HG03520 (cell line): ENCODE results near the gene DAB1.

Experiments used
- ATAC-seq: cut with Tn5 transposase; IDR thresholded peaks from one replicate; pipeline ENCODE4 v1.9.1; 2021; ENCODE audit warnings: mild to moderate bottlenecking, moderate library complexity; ENCODE audit not compliant: unreplicated experiment

DAB1 gene

DNA sequence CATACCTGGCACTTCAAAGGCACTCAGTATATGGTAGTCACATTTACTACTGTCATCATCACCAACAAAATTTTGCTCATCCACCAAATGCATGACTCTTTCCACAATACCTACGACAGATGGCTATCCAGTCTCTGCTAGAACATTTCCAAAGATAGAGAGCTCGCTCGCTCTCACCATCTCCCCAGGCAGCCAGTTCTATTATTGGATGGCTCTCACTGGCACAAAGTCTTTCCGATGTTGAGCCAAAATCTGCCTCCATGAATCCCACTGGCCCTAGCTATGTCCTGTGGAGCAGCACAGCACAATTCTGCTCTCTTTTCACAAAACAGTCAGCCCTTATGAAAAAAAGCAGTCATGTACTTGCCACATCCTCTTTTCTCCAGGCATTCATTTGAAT is 102.1 kb downstream of the DAB1 start:
- no peak for ATAC-seq

DNA sequence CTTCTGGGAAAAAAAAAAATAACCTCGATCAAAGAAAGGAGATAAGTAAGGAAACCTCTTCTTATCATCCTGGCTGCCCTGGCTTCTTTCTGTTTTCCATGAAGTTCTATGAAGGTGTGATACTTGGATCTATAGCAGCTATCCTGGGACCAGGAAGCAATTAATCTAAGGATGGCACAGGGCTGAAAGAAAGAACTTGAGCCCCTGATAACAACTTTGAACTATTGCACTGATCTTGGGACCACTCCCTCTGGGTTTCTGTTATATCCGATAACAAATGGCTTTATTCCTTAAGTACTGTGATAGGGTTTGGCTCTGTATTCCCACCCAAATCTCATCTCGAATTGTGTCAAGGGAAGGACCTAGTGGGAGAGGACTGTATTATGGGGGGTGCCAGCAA is 104.1 kb downstream of the DAB1 start:
- no peak for ATAC-seq

DNA sequence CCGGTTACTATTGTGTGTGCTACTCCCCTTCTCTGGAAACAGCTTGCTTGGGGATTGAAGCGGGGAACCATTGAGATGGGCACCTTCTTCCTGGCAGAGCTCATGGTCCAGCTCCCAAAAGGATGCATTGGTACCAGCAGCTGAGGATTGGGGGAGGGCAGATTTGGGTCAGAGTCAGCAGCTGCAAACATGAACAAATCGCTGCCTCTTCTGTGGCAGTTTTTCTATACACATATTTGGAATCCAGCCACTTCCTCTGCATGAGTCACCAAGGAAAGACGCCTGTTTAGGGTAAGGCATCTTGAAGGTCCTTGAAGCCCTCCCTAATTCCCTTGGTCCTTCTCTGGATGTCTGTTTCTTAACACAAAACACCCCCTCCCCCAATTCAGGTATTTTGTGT is 104.7 kb downstream of the DAB1 start:
- no peak for ATAC-seq

DNA sequence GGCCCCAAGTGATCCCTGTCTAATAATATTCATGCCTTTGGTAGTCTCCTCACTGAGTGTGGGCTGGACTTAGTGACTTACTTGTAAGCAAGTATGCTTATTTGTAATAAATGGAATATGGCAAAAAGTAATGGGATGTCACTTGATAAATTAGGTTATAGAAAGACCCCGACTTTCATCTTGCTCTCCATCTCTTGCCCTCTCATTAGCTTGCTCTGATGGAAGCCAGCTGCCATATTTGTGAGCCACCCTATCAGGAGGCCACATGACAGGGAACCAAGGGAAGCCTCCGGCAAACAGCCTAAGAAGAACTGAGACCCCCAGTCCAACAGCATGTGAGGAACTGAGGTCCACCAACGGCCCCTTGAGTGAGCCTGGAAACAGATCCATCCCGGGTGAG is 107.0 kb downstream of the DAB1 start:
- ATAC-seq = no peak

DNA sequence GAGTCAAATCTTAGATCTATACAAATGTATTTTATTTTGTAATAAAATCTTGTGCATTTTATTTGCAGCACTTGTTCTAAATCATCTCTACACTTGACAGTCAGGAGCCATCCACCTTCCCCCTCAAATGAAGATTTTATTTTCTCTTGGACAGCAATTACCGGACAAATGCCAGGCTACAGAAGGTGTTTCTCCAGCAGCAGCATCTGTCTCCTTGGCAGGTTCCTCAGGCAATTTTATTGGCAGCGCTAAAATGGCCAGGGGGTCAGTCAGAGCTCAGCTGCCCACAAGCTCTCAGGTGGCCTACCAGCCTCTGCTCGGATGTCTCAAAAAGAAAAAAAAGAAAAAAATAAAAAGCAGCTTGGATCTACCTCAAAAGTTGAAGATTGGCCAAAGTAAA is 107.6 kb downstream of the DAB1 start:
- ATAC-seq = no peak

DNA sequence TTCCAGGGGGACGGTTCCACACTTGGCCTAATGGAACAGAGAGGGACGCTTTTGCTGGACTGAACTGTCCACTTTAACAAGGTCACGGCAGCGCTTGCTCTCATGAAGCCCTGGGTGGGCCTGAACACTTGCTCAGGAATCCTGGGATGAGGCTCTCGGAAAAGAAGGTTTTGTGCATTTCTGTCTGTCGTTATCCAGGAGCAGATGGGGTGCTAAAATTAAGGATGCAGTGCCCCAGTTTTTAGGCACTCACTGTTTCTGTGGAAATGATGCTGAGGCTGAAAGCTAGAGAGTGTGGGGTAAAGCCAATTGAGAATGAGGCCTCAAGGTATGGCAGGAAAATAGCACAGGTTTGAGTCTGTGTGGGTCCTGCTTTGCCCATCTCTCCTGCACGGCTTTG is 111.0 kb downstream of the DAB1 start:
- ATAC-seq = no peak

DNA sequence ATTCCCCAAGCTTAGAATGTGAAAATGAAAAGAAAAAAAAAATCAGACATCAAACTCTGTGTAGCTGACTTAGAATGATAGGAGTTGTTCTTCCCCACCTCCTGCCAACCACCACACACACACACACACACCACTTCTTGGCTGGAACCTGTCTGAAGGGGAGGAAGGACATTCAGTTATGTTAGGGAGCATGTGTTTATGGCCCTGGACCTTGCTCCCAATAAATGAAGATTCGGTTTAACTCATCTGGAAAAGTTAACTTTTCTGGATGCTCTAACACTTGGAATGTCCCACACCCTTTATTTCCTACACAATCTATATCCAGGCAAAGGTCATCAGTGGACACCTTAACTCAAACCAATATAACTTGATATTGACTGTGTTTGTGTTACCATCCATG is 112.4 kb downstream of the DAB1 start:
- ATAC-seq = no peak

DNA sequence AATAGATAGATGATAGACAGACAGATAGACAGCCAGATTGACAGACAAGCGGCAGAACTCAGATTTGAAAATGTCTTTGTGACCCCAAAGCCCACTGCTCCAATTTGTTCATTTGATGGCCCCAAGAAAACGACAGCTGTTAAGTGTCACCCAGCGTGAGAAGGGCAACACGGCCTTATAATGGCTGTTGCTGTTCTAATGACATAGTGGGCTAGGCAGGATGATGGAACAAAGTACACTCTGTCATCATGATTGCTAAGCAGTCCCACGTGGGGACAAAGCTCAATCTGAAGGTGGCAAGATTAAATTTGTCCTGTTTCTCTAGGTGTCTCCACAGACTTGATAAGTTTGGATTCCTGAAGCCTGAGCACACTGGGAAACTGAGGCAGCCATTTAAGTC is 112.9 kb downstream of the DAB1 start:
- no peak for ATAC-seq

DNA sequence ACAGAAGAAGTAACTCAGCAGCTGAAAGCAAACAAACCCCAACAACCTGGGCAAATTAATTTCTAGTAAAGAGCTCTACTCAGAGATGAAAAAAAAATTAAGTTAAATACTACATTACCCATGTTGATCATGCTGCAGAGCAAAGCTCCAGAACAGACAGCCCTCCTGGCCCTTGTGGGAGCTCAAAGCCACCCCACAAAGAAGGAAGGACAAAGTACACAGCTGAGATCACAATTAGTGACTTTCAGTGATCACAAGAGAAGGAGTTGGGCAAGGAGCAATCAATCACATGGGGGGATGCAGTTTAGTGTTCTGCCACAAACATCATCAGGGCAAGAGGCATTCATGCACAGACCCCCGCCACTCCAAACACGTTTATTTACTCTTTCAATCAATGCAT is 114.2 kb downstream of the DAB1 start:
- ATAC-seq = no peak

DNA sequence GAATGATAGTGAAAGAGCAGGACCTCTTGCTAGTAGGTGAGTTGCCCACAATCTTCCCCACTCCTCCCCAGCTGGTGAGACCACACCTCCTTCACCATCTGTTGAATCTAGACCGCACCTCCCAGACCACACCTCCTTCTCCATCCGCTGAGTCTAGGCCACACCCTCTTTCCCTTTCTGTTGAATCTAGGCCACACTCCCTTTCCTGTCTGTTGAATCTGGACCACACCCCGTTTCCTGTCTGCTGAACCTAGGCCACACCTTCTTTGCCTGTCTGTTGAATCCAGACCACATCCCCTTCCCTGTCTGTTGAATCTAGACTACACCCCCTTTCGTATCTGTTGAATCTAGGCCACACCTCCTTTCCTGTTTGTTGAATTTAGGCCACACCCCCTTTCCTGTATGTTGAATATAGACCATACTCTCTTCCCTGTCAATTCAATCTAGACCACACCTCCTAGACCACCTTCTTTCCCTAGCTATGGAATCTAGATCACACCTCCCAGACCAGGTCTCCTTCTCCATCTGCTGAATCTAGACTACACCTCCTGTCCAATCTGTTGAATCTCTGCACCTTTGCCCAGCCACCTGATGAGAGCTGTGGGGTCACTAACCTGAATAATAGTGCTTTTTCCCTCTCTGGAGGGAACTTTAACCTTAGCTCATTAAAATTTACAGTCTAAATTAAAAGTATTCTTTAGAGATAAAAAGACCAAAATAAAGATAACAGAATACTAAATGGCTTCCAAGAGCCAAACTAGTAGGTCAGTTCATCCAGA is 116.3 kb downstream of the DAB1 start:
- peak; percentile 75 for ATAC-seq

DNA sequence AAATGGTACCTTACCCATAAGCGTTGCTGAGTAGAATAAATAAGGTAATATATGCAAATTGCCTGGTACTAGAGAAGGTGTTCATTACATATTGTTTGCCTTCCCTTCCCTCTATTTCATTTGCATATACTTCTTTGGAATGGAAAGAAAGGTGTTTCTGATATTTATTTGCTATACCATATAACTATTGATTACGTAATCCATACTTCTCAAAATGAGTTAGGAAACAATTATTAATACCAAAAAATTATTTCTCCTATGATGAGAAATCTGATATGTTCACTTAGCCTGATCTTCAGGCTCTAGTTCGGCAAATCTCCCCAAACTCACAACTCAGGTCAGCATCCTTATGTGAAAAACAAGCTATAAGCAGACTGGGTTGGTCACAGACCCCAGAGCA is 119.3 kb downstream of the DAB1 start:
- ATAC-seq = no peak

DNA sequence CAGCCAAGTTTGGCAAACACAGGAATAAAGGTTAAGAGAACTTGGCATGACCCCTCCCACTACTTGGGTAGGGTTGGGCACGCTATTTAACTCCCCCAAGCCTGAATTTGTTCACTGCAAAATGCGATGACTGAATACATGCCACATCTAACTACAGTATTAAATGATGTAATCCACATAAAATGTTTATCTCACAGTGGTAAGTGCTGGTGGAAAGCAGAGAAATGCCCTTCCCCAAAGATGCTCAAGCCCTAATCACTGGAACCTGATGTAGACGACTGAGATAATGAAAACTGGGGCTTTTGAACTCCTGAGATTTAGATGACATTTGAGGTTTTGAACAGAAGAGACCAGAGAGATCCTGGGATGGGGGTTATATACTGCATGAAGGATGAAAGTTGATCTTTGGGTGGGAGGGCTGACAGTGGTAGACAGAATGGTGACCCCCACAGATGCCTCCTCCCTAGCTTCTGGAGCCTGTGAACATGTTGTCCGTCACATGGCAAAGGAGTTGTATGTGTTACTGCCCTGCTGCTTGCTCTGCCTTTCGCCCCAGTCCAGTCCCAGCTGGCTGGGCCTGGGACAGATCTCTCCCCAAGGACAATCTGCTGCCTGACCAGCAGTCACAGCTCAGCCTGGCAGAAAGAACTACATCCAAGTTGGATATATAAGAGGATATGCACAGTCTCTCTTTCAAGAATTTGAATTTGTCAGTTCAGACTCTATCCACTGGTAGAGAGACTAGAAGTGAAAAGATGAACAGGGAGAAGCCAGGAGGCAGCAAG is 120.9 kb downstream of the DAB1 start:
- ATAC-seq = no peak

DNA sequence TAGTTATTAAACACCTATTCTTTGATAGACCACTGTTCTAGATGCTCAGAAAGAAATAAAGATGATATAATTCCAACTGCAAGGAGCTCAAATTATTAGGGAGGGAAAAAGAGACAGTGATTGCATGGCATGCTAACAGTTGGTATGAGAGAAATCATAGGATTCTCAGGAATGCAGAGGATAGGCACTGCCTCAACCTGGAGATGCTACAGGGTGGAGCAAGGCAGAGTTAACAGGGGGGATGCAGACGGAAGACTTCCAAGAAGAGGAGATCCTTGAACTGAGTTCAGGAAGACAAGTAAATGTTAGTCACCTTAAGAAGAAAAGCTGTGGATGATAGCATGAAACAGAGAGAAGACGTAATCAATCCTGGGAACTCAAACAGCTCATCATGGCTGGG is 123.7 kb downstream of the DAB1 start:
- ATAC-seq = no peak

DNA sequence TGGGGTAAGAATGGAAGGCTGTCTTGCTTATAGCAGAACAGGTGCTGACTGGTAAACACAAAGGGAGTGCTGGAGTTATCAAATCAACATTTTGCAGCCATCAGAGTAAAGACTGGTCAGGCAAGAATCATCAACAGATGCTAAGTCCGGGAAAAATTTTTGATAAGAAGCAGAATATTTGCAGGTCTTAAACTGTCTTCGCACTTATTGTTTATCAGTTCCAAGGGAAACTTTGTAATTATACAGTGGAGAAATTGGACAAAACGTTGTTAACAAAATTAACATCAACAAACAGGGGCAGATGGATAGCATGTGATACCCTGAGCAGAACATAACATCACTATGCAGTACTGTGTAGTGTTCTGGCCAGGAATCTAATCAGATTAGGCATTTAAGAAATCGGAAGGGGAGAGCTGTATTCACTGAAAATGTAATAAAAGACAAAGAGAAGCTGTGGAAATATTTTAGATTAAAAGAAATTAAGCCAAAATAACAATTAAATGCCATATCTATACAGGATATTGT is 127.1 kb downstream of the DAB1 start:
- no peak for ATAC-seq

DNA sequence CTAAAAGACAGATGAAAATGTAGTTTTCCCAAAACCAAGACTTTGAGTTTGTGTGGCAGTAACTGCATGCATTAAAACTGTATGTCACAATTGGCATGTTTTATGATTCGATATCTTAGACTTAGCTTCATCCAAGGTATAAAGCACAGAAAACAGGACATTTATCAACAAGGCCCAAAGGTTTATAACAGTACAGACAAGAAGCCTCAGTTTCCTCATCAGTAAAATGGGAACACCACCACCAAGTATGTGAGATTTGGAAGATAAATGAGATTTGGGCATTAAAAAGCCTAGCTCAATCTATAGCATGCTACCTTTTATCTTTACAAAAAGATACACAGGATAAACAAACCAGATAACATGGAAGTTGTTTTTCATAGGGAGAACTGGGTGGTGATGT is 128.5 kb downstream of the DAB1 start:
- no peak for ATAC-seq

DNA sequence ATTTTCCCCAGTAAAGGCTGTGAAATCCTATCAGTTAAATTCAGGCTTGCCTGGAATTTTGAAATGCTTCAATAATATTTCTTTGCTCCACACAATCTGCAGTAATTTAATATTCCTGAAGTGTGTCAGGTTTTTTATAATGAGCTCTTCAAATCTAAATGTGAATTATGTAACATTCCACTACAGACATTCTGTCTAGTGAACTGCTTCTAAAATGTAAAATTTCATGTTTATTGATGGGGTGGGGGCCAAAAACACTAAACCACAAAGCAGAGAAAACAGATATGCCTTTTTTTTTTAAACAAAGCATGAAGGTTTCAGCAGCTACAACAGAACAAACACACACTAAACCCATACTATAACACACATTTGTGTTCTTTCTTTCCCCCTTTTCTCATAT is 129.7 kb downstream of the DAB1 start:
- ATAC-seq = no peak

DNA sequence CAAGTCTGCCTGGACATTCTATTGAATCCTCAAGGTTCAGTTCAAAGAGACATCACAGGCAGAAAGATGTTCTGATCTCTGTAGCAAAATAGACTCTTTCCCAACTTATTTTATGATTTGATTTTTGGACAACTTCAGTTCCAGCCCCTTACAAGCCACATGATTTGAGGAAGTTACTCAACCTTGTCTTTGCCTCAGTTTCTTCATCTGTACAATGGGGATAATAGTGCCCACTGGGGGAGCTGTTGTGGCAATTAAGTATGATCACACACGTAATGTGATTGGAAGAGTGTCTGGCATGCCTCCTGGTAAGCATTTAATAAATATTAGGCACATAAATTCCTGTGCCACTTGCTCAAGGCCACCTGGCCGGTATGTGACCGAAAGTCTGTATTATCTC is 130.6 kb downstream of the DAB1 start:
- ATAC-seq = no peak

DNA sequence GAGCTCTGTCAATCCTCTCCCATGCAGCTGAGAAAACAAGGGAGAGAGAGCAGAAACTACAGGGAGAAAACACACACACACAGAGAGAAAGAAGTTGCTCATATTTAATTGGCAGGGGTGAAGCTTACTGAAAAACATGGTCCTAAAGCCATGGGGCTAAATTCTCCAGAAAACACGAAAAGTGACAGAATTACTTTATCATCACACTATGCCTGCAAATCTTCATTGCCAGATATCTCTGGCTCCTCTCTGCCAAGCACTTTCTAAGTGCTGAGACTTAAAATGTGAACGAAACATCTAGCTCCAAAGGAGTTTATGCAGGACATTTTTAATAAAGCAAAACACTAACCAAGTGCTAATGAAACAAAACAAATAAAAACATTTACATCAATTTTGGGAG is 134.1 kb downstream of the DAB1 start:
- no peak for ATAC-seq

DNA sequence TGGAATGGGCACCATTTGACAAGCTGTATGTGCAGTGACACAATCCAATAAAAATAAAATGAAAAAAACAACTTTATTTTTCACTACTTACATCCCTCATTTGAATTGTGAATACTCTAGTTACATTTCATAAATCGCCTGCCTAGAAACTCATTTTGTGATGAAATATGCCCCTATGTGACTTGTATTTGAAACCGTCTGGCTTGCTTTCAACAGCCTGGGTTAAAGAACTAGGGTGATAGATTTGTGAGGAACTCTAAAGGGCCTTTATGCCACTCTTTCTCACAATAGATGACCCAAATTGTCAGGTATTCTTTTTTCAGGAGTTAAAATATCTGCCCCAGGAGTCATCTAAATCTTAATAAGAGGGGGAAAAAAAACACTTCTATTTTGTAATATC is 137.9 kb downstream of the DAB1 start:
- ATAC-seq = no peak

DNA sequence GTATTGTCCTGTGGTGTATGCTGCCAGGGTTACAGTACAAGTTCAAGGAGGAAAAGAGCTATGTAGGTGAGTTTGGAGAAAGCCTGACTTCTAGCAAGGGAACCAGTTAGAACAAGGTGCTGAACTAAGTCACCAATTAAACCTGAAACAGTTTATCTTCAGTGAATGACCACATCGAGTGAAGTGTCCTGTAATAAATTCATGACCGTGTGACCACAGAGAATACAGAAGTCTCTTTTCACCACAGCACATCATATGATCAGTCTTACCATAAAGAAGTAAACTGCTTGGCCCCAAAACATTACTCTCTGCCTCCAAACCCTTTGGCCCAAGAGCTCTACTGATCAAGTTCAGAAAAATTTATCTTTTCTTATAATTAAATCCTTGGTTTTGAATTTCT is 141.4 kb downstream of the DAB1 start:
- ATAC-seq = no peak

DNA sequence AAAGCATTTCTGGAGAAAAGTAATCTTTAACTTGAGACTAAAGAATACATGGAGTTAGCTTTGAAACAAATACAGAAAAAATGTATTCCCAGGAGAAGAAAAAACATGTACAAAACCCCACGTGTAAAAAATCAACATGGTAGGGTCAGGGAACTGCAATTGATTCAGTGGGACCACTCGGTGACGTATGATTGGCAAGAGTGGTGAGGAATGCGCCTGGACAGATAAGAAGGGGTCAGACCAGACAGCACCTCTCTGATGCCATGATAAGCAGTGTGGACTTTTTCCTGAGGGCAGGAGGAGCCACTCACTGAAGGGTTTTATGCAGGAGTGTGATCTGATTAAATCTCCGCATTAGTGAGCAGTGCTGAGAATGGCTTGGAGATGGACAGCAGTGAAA is 142.5 kb downstream of the DAB1 start:
- ATAC-seq = no peak

DNA sequence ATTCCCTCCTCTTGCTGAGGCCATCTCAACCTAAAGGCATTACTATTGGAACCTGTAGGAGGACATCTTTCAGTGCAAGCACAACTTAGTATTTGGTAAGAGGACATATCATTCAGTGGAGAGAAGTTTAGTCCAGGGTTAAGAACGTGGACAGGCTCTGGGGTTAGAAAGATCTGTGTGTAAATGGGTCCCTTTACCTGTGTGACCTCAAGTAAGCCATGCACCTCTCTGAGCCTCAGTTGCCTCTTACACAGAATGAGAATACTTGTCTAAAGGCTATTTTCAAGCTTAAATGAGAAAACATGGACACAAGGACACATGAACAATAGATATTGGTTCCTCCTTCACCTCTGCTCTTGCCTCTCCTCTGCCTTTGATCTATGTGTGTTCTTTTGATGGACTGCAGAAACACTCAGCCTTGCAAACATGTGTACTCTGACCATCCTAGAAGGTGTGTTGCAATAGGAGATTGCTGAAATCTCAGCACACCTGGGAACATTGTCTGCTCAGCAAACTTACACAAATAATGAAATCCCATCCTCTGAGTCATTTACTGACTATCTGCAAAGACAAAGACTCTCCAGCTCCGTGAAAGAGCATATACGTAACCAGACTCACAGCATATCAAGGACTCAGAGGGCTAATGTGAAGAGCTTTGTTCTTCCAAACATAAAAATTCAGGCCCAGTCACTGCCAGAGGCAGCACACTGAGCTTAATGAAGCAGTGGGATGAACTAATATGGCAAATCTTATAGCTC is 143.8 kb downstream of the DAB1 start:
- ATAC-seq = no peak
